Tibial artery (tissue), 4 donors: ENCODE data around the gene BICRAL.

Experiments used
- DNase-seq, 2 donors: peaks; one replicate each; pipeline ENCODE4 v3.0.0-alpha.2; 2019
- H3K27ac ChIP-seq, 2 donors: fragments of 200-600 bp; sonication (generic) in 1 of 2; 1 replicate in 1 of 2; 2 replicates in 1 of 2; pipeline ENCODE4 v1.5.1; 2018 to 2019; ENCODE audit warnings: mild to moderate bottlenecking in 1 of 2
- H3K27me3 ChIP-seq, 2 donors: fragments of 200-600 bp; sonication (generic) in 1 of 2; one replicate each; pipeline versions ENCODE4 v1.5.1 to v1.6.0; 2016 to 2019
- H3K36me3 ChIP-seq, 3 donors: fragments of 200-600 bp; sonication (generic) in 2 of 3; one replicate each; pipeline ENCODE4 v1.5.1; 2016 to 2019; ENCODE audit warnings: mild to moderate bottlenecking in 2 of 3
- H3K4me1 ChIP-seq, 4 donors: fragments of 200-600 bp; sonication (generic) in 2 of 4; 1 replicate in 3 of 4; 2 replicates in 1 of 4; pipeline ENCODE4 v1.5.1; 2016 to 2019
- H3K4me3 ChIP-seq, 2 donors: fragments of 200-600 bp; sonication (generic) in 1 of 2; 1 replicate in 1 of 2; 2 replicates in 1 of 2; pipeline ENCODE4 v1.5.1; 2018 to 2019; ENCODE audit warnings: mild to moderate bottlenecking in 2 of 2
- H3K9me3 ChIP-seq, 3 donors: fragments of 200-600 bp; sonication (generic) in 1 of 3; one replicate each; pipeline ENCODE4 v1.5.1; 2016 to 2019
- CTCF ChIP-seq, 2 experiments: fragments of 200-600 bp in 1 of 2; fragments of 450-650 bp in 1 of 2; IDR thresholded peaks; one replicate each; pipeline ENCODE4 v1.5.1; 2017 to 2019; ENCODE audit warnings: antibody characterized with exemption in 2 of 2, mild to moderate bottlenecking in 1 of 2, moderate library complexity in 1 of 2
- intact Hi-C: fragments of 100-400 bp; cut with DNase I; formaldehyde crosslinking; loops from one replicate; pipeline ENCODE4 v1.15.0; 2023; ENCODE audit warnings: low total_unique reads

BICRAL gene

GRCh38 chr6:42818878-42819277, 37.0 kb downstream of the BICRAL start:
- H3K27me3 ChIP-seq, result no peaks in the 10 kb centered on the region
- H3K36me3 ChIP-seq, result peaks cover 13 to 15% (median 14%) of the 10 kb centered on the region in 3 donors
- intact Hi-C loops, result no loop called here
- H3K9me3 ChIP-seq, result no peaks in the 10 kb centered on the region
- TF ChIP-seq CTCF (IDR thresholded peaks at IDR 0.05), result no peak
- H3K4me3 ChIP-seq, result no peak overlapping the region
- peak overlapping the region in 1 of 2 donors; percentile 22 for H3K27ac ChIP-seq
- DNase-seq, result no peak
- peaks cover 0 to 31% (median 8%) of the 10 kb centered on the region in 4 donors for H3K4me1 ChIP-seq

DNA sequence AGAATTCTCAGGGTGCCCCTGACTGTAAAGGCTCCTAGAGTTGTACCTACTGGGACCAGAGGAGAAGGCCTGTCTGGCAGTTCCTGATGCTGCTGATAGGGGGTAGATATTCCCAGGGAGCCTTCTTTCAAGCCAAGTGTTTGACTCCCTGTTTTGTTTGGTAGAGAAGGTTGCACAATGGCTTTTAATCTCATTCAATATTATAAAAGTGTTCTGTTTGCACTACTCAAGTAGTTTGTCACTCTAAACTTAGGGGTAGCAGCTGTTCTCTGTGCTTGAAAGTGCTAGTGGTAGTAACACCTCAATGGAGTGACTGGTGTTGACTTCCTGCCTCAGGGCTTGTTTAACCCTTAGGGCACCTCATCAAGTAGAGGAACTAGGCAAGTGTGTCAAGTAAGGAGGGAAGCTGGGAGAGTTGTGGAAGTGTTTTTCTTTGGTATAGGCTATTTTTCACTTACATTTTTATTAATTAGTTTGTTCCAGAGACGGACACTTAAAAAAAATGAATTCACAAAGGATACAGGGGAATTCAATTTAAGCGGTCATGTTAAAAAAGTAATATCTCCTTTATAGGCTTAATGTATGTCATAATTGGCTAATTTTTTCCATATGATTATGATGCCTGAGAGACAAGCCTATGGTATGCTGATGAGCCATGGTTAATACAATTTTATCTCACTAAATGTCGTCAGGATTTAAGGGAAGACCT, 38.1 kb downstream of the BICRAL start:
- peak overlapping the region in 1 of 2 donors; percentile 32 for H3K4me3 ChIP-seq
- TF ChIP-seq CTCF (IDR thresholded peaks at IDR 0.05), result peak in 1 of 2 experiments; percentile 21
- H3K27me3 ChIP-seq, result no peaks in the 10 kb centered on the region
- H3K9me3 ChIP-seq, result no peaks in the 10 kb centered on the region
- peak overlapping the region; percentile 57 to 81 for H3K27ac ChIP-seq
- DNase-seq, result no peak
- peaks cover 0 to 31% (median 8%) of the 10 kb centered on the region in 4 donors for H3K4me1 ChIP-seq
- H3K36me3 ChIP-seq, result peaks cover 20 to 26% (median 23%) of the 10 kb centered on the region in 3 donors
- intact Hi-C loops, result no loop called here

DNA sequence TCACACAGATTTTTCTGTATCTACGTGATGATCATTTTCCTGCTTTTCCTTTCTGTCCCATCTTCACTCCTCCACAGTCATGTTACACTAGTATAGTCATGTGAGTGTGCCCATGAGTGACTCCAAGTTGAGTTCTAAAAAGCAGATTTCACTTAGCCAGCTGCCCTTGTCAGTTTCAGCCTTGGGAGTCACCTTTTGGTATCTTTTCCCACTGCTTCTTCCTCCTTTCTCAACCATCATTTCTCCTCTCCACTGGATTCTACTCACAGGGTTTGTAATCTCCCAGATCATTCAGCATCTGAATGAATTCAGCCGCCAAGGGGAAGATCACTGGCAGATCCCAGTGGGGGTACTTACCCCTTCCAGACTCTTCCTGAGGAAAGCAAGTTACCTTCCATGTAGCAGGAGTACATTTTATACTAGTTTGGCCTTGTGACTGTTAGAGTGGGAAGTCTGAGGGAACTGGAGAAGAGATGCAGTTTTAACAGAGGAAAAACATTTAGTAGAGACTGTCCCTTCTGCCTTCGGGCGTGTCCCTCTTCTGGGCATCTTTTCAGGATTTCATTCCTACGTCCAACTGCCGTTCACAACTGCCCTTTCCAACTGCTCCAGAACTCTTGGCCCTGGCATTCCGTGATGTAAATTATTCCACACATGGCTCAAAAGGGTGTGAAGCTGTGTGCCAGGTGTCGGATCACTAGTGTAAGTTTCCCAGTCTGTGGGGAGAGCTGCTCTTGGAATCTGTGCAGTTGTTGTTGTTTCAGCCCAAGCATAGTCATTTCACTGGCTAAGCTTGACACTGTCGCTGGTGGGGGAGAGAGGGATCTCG, 38.9 kb downstream of the BICRAL start:
- Histone ChIP-seq H3K4me1 (peaks cover 0 to 31% (median 8%) of the 10 kb centered on the region in 4 donors), H3K36me3 (peaks cover 20 to 31% (median 30%) of the 10 kb centered on the region in 3 donors), H3K9me3 (no peaks in the 10 kb centered on the region), H3K27ac (peak overlapping the region; percentile 57 to 81), H3K4me3 (peak overlapping the region; percentile 32 to 40), H3K27me3 (no peaks in the 10 kb centered on the region)
- intact Hi-C loops, result no loop called here
- DNase-seq, result peak; percentile 37 to 70
- TF ChIP-seq CTCF (IDR thresholded peaks at IDR 0.05), result no peak

GRCh38 chr6:42821341-42821668, 39.5 kb downstream of the BICRAL start:
- no peaks in the 10 kb centered on the region for H3K27me3 ChIP-seq
- intact Hi-C loops, result no loop called here

GRCh38 chr6:42821846-42822245, 40.0 kb downstream of the BICRAL start:
- Histone ChIP-seq H3K4me3 (peak overlapping the region in 1 of 2 donors; percentile 32), H3K4me1 (peaks cover 0 to 31% (median 8%) of the 10 kb centered on the region in 4 donors), H3K27me3 (no peaks in the 10 kb centered on the region), H3K9me3 (no peaks in the 10 kb centered on the region), H3K36me3 (peaks cover 24 to 42% (median 42%) of the 10 kb centered on the region in 3 donors), H3K27ac (peak overlapping the region; percentile 57 to 81)
- intact Hi-C loops, result no loop called here
- no peak for DNase-seq
- TF ChIP-seq CTCF (IDR thresholded peaks at IDR 0.05), result no peak

More at GRCh38 chr6:42821341-42821668, 39.5 kb downstream of the BICRAL start:
- DNase-seq, result no peak
- H3K4me1 ChIP-seq, result peaks cover 0 to 31% (median 8%) of the 10 kb centered on the region in 4 donors
- H3K36me3 ChIP-seq, result peaks cover 20 to 37% (median 36%) of the 10 kb centered on the region in 3 donors
- H3K27ac ChIP-seq, result peak overlapping the region; percentile 57 to 81
- peak overlapping the region; percentile 32 to 40 for H3K4me3 ChIP-seq
- no peak for TF ChIP-seq CTCF (IDR thresholded peaks at IDR 0.05)
- H3K9me3 ChIP-seq, result no peaks in the 10 kb centered on the region
